HEK293 (cell line): ENCODE results near the gene PCF11.

Experiments used
- HOXC10 ChIP-seq: sonication (generic); formaldehyde crosslinking; IDR thresholded peaks from 2 replicates; pipeline ENCODE4 v1.8.1; 2023; ENCODE audit warnings: mild to moderate bottlenecking, missing genetic modification reagents
- PBX3 ChIP-seq: sonication (generic); formaldehyde crosslinking; IDR thresholded peaks from 2 replicates; pipeline ENCODE4 v1.8.1; 2022; ENCODE audit warnings: mild to moderate bottlenecking, moderate library complexity, missing genetic modification reagents
- PRDM10 ChIP-seq: fragments of 450-650 bp; formaldehyde crosslinking; IDR thresholded peaks from 2 replicates; pipeline ENCODE4 v1.5.1; 2016; ENCODE audit warnings: missing biosample characterization, missing genetic modification characterization
- YY1 ChIP-seq: fragments of 450-650 bp; formaldehyde crosslinking; IDR thresholded peaks from 2 replicates; pipeline ENCODE4 v1.5.1; 2018; ENCODE audit warnings: missing biosample characterization, missing genetic modification characterization
- ZIC2 ChIP-seq: fragments of 450-650 bp; formaldehyde crosslinking; IDR thresholded peaks from 2 replicates; pipeline ENCODE4 v1.5.1; 2016; ENCODE audit warnings: missing biosample characterization, missing genetic modification characterization
- ZNF777 ChIP-seq: fragments of 450-650 bp; formaldehyde crosslinking; IDR thresholded peaks from 2 replicates; pipeline ENCODE4 v1.5.1; 2017; ENCODE audit warnings: missing biosample characterization, missing genetic modification characterization, borderline replicate concordance
- TF ChIP-seq, protein P1 (sequence below): fragments of 450-650 bp; formaldehyde crosslinking; IDR thresholded peaks from 2 replicates; pipeline ENCODE4 v1.5.1; 2016; ENCODE audit warnings: missing biosample characterization, missing genetic modification characterization

DNA sequence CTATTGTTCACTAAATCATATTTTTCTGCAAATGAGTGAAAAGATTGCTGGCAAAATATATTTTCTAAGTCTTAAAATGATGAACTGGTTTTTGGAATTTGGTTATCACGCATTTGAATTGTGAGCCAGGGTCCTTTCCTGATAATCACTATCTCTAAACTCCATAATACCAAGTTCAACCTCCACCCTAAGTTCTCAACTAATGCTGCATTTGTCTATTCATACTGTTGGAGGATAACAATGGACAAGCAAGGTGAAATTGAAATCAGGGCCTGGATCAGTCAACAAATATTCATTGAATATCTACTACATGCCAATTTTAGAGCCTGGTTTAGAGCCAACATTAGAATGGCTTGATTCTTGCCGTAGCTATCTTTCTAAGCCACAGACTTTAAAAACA lies 4.7 kb upstream of the PCF11 start:
- TF ChIP-seq PBX3 (no peak), ZNF777 (tag by site-specific recombination) (no peak), ZIC2 (tag by site-specific recombination) (no peak), YY1 (tag by site-specific recombination) (no peak), HOXC10 (CRISPR knock-in tag) (no peak), PRDM10 (no peak)
- TF ChIP-seq, protein P1, sequence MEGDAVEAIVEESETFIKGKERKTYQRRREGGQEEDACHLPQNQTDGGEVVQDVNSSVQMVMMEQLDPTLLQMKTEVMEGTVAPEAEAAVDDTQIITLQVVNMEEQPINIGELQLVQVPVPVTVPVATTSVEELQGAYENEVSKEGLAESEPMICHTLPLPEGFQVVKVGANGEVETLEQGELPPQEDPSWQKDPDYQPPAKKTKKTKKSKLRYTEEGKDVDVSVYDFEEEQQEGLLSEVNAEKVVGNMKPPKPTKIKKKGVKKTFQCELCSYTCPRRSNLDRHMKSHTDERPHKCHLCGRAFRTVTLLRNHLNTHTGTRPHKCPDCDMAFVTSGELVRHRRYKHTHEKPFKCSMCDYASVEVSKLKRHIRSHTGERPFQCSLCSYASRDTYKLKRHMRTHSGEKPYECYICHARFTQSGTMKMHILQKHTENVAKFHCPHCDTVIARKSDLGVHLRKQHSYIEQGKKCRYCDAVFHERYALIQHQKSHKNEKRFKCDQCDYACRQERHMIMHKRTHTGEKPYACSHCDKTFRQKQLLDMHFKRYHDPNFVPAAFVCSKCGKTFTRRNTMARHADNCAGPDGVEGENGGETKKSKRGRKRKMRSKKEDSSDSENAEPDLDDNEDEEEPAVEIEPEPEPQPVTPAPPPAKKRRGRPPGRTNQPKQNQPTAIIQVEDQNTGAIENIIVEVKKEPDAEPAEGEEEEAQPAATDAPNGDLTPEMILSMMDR = no peak
